ENCODE results near the gene CYP51A1. TPM values are rescaled to one million over a fixed set of nuclear protein-coding genes. Genes with fewer than 3 reads are reported as not detected.

CYP51A1 gene
- total RNA-seq: 178 and 281 TPM in 2 replicates

DNA sequence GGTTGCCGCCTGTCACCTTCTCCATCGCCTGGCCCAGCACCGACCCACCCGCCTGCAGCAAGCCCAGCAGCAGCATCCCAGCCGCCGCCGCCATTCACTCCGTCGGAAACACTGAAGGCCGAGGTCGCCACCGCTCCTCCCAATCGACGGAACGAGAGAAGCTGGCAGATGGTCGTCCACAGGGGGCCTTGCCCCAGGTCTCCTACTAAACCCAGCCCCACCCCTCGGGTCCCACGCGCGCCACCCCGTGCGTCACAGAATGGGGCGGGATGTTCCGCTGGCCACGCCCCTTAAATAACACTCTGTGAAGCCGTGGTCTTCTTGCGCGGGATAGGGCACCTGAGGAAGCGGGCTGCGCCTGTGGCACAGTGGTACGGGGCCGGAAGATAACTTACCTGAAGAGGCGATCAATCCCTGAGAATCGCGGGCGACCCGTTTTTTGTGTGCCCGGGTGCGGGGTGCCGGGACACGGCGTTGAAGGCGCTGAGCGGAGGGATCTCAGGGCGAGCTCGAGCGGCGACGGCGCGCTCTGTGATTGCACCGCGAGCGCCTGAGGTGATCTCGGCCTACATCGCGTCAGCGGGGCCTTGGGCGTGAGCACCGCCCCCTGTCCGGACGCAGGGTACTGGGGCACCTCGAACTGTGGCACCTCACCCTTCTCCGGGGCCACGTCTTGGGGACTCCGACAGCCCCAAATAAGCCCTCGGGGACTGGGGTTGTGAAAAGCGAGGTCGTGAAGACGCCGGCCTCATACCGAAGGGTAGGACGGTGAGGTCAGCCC is at the start of gene CYP51A1:
TSS of gene CYP51A1 (minus strand) at position 207 of the 781 bp plus-strand sequence. CDS start at position 94, 113 bp downstream.

GRCh38 chr7:92178928-92179924 is 44.9 kb upstream of the CYP51A1 start, which contains the start of gene LRRD1:
LRRD1 (minus strand) TSS chr7:92179142; CDS start chr7:92165202, 13,940 bp downstream.

Other genes with a start within 250 kb of the CYP51A1 start
- 62.8 and 67.8 TPM in 2 replicates for gene AKAP9, start 193.6 kb downstream of the CYP51A1 start, total RNA-seq
- 0.07 and 0.13 TPM in 2 replicates for gene LRRD1, start 44.7 kb upstream of the CYP51A1 start, total RNA-seq
- gene KRIT1, start 111.4 kb upstream of the CYP51A1 start, total RNA-seq: 57.7 and 64.6 TPM in 2 replicates
- 52.6 and 67.3 TPM in 2 replicates for gene ANKIB1, start 111.5 kb upstream of the CYP51A1 start, total RNA-seq